GM23338 (cell line): ENCODE measurements around the gene DLG3. TPM values are rescaled to one million over a fixed set of nuclear protein-coding genes. Genes with fewer than 3 reads are reported as not detected.

ENCODE experiments used
- ATAC-seq: fragments of 200-7000 bp; cut with Tn5 transposase; 3 replicates; pipeline ENCODE4 v1.9.1; 2020
- DNase-seq: peaks from one replicate; pipeline ENCODE4 v3.0.0-alpha.2; 2015; ENCODE audit warnings: low spot score
- H2AFZ ChIP-seq: fragments of 200-600 bp; sonication (generic); 2 replicates; pipeline ENCODE4 v1.8.0; 2016; ENCODE audit warnings: antibody characterized with exemption, mild to moderate bottlenecking, moderate library complexity
- H3F3A ChIP-seq: fragments of 200-600 bp; sonication (generic); replicated peaks from 2 replicates; pipeline ENCODE4 v1.8.0; 2017; ENCODE audit warnings: antibody characterized with exemption, mixed run types, low read depth
- H3K27ac ChIP-seq: fragments of 200-600 bp; sonication (generic); 2 replicates; pipeline ENCODE4 v1.6.1; 2016; ENCODE audit warnings: low read depth
- H3K27me3 ChIP-seq: fragments of 200-600 bp; sonication (generic); 2 replicates; pipeline ENCODE4 v1.8.0; 2016; ENCODE audit warnings: mild to moderate bottlenecking, mixed run types, moderate library complexity; ENCODE audit not compliant: insufficient read depth
- H3K36me3 ChIP-seq: fragments of 200-600 bp; sonication (generic); 2 replicates; pipeline ENCODE4 v1.8.0; 2016; ENCODE audit warnings: mild to moderate bottlenecking; ENCODE audit not compliant: insufficient read depth
- H3K4me1 ChIP-seq: fragments of 200-600 bp; sonication (generic); 2 replicates; pipeline ENCODE4 v1.8.0; 2016; ENCODE audit warnings: mild to moderate bottlenecking, moderate library complexity; ENCODE audit not compliant: insufficient read depth
- H3K4me2 ChIP-seq: fragments of 200-600 bp; sonication (generic); 2 replicates; pipeline ENCODE4 v1.7.1; 2017; ENCODE audit warnings: mixed run types
- H3K4me3 ChIP-seq: fragments of 200-600 bp; sonication (generic); 2 replicates; pipeline ENCODE4 v1.6.1; 2016; ENCODE audit warnings: mixed run types
- H3K79me2 ChIP-seq: fragments of 200-600 bp; sonication (generic); replicated peaks from 2 replicates; pipeline ENCODE4 v1.8.0; 2017; ENCODE audit warnings: mild to moderate bottlenecking; ENCODE audit not compliant: insufficient read depth
- H3K9me2 ChIP-seq: fragments of 200-600 bp; sonication (generic); 2 replicates; pipeline ENCODE4 v1.8.0; 2017; ENCODE audit not compliant: insufficient read depth
- H4K20me1 ChIP-seq: fragments of 200-600 bp; sonication (generic); replicated peaks from 2 replicates; pipeline ENCODE4 v1.8.0; 2017; ENCODE audit warnings: mild to moderate bottlenecking; ENCODE audit not compliant: insufficient read depth
- H3K27ac Mint-ChIP-seq: 2 replicates; pipeline ENCODE4 v1.8.0; 2020; ENCODE audit warnings: inconsistent platforms, mild to moderate bottlenecking, moderate library complexity, mixed read lengths
- H3K27me3 Mint-ChIP-seq: 3 replicates; pipeline ENCODE4 v1.8.0; 2022; ENCODE audit warnings: low read depth, mild to moderate bottlenecking, moderate library complexity, mixed read lengths, inconsistent platforms; ENCODE audit not compliant: insufficient read depth, poor library complexity
- H3K36me3 Mint-ChIP-seq: 3 replicates; pipeline ENCODE4 v1.8.0; 2021; ENCODE audit warnings: low read depth, mild to moderate bottlenecking, inconsistent platforms, moderate library complexity, mixed read lengths
- H3K4me1 Mint-ChIP-seq: 3 replicates; pipeline ENCODE4 v1.8.0; 2020; ENCODE audit warnings: mild to moderate bottlenecking, inconsistent platforms, mixed read lengths
- H3K4me3 Mint-ChIP-seq: 3 replicates; pipeline ENCODE4 v1.8.0; 2021; ENCODE audit warnings: moderate library complexity, mild to moderate bottlenecking, inconsistent platforms, mixed read lengths
- H3K9me3 Mint-ChIP-seq: 3 replicates; pipeline ENCODE4 v1.8.0; 2020; ENCODE audit warnings: moderate library complexity, mild to moderate bottlenecking, inconsistent platforms, mixed read lengths
- EZH2 ChIP-seq: fragments of 200-600 bp; sonication (generic); IDR thresholded peaks from one replicate; pipeline ENCODE4 v1.8.0; 2017; ENCODE audit warnings: antibody characterized with exemption, mild to moderate bottlenecking, low read depth; ENCODE audit not compliant: unreplicated experiment
- JUNB ChIP-seq: IDR thresholded peaks from one replicate; pipeline ENCODE4 v1.6.1; 2016; ENCODE audit warnings: antibody characterized with exemption; ENCODE audit not compliant: unreplicated experiment
- NANOG ChIP-seq: IDR thresholded peaks from 2 replicates; pipeline ENCODE4 v1.6.1; 2016; ENCODE audit warnings: antibody characterized with exemption, borderline replicate concordance
- POLR2AphosphoS5 ChIP-seq: IDR thresholded peaks from 2 replicates; pipeline ENCODE4 v1.6.1; 2016; ENCODE audit warnings: antibody characterized with exemption, low read depth
- STAT1 ChIP-seq: IDR thresholded peaks from one replicate; pipeline ENCODE4 v1.6.1; 2016; ENCODE audit warnings: antibody characterized with exemption; ENCODE audit not compliant: unreplicated experiment
- ZNF462 ChIP-seq: fragments of 250-450 bp; sonication (Bioruptor Pico); IDR thresholded peaks from 2 replicates; pipeline ENCODE4 v1.5.0; 2020; ENCODE audit warnings: mild to moderate bottlenecking, moderate library complexity
- polyA plus RNA-seq: library from polyadenylated mRNA; unstranded; fragments of >200 nt; fragmentation: Nextera tagmentation; extraction: Ambion mirVana; gene quantifications from 2 replicates; pipeline ENCODE4 v1.2.1, GENCODE V29; 2016
- total RNA-seq: library from RNA; depleted of rRNA; stranded (reverse); fragments of >200 nt; shearing (Covaris generic); gene quantifications from 2 replicates; pipeline ENCODE4 v1.2.3, GENCODE V29; 2014
- TF ChIP-seq, protein P1 (sequence below): IDR thresholded peaks from 2 replicates; pipeline ENCODE4 v1.6.1; 2016; ENCODE audit warnings: antibody characterized with exemption

The DLG3 gene
- total and polyA plus RNA-seq, 2 experiments from 2014 or later, result 13.0 to 61.8 TPM

DNA sequence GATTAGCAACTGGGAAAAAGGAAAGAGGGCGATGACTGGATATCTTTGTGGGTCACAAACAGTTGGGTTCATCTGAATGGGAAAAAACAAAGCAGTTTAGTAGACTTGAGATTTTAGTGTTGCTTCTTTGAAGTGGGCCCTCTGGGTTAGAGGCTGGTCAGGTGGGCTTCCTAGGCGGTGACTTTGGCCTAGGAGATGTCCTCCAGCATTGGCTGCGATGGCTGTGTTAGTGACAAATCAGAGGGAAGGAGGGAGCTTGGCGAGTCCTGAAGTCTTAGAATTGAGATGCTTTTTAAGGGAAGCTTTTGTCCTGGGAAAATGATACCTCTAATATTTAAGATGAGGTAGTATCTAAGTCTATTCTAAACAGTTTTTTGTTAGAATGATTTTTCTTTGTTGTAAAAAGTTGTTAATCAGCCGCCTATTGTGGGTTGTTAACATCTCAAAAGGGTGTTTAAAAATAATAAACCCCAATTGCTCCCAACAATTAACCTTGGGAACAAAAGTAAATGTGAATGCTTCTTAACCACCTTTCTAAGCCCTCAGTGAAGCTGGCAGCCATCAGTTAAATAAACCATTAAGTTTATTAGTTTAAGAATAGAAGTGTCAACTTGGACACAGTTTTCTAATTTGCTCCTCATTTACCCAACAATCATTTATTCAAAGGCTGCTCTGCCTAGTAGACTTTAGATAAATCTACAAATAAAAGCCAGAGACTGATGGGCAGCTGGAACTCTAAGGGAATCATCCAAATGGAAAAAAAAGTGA is 31.7 kb downstream of the DLG3 start:
- Mint-ChIP-seq H3K27ac (0 out of 2 replicates have a peak overlapping the region, but pooled peaks have one; percentile 36), H3K4me3 (peak overlapping the region; percentile 24; the same call in 1 of the 3 replicates), H3K27me3 (peaks cover 9% of the 10 kb centered on the region), H3K9me3 (no peaks in the 10 kb centered on the region), H3K36me3 (peaks cover 25% of the 10 kb centered on the region), H3K4me1 (peaks cover 87% of the 10 kb centered on the region)
- Histone ChIP-seq H3K4me1 (peaks cover 85% of the 10 kb centered on the region), H3K9me2 (no peaks in the 10 kb centered on the region), H3K27ac (peak overlapping the region; percentile 95), H2AFZ (no peak overlapping the region), H3K27me3 (no peaks in the 10 kb centered on the region), H4K20me1 (peaks cover 6% of the 10 kb centered on the region), H3K4me3 (peak overlapping the region; percentile 41), H3K36me3 (no peaks in the 10 kb centered on the region), H3K4me2 (peak overlapping the region; percentile 70), H3F3A (no peaks in the 10 kb centered on the region; the same call in 1 of the 2 replicates), H3K79me2 (peaks cover 64% of the 10 kb centered on the region)
- DNase-seq (peak; percentile 43), ATAC-seq (peak; percentile 23)
- TF ChIP-seq NANOG, result peak; percentile 56; the same call in 1 of the 2 replicates
- TF ChIP-seq JUNB, result no peak

DNA sequence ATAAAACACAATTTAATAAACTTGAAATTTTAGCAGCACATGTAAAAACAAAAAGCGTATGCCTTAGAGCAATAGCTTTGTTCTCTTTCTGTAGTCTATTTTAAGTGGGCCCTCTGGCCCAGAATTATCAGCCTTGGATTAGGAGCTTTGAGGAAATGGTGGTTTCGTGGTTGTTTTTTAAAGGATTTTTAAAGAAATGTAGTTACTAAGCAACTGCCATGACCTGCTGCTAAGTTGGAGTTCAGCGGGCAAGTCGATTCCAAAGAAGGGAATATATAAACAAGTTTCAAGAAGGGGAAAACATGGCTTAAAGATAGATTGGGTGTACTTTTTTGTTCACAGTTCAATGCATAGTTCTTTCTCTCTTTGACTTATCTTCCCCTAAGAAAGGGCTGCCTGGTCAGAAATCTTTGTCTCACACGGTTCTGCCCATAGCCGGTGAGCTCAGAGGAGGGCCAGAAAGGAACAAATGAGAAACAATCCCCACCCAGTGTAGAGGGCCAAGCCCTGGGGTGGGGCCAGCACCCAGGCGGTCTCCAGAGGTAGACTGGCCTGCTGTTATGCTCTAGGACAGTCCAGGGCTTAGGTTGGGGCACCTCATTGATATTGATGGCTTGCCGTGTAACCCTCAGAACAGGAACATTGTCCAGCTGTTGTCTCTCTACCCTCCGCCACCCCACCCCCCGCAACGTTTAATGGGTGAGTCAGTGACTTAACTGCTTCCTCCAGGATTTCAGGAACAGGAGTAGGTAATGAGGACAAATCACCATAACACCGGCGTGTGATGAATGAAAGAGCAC is 32.5 kb downstream of the DLG3 start:
- H3K4me3 Mint-ChIP-seq, result peak overlapping the region; percentile 59
- Histone ChIP-seq H3K4me3 (peak overlapping the region; percentile 41), H3K27me3 (no peaks in the 10 kb centered on the region), H3K79me2 (peaks cover 65% of the 10 kb centered on the region), H2AFZ (no peak overlapping the region), H3F3A (no peaks in the 10 kb centered on the region; the same call in 1 of the 2 replicates), H3K4me2 (peak overlapping the region; percentile 70), H4K20me1 (peaks cover 6% of the 10 kb centered on the region), H3K27ac (peak overlapping the region; percentile 95), H3K36me3 (0 out of 2 replicates have a peak, but pooled peaks cover 4% of the 10 kb centered on the region), H3K9me2 (no peaks in the 10 kb centered on the region), H3K4me1 (peaks cover 80% of the 10 kb centered on the region)
- H3K9me3 Mint-ChIP-seq, result no peaks in the 10 kb centered on the region
- DNase-seq (peak; percentile 59), ATAC-seq (peak; percentile 51)
- peaks cover 87% of the 10 kb centered on the region for H3K4me1 Mint-ChIP-seq
- peak overlapping the region; percentile 96 for H3K27ac Mint-ChIP-seq
- peaks cover 27% of the 10 kb centered on the region for H3K36me3 Mint-ChIP-seq
- H3K27me3 Mint-ChIP-seq, result peaks cover 9% of the 10 kb centered on the region
- no peak for TF ChIP-seq POLR2AphosphoS5
- no peak for TF ChIP-seq STAT1
- TF ChIP-seq, protein P1, sequence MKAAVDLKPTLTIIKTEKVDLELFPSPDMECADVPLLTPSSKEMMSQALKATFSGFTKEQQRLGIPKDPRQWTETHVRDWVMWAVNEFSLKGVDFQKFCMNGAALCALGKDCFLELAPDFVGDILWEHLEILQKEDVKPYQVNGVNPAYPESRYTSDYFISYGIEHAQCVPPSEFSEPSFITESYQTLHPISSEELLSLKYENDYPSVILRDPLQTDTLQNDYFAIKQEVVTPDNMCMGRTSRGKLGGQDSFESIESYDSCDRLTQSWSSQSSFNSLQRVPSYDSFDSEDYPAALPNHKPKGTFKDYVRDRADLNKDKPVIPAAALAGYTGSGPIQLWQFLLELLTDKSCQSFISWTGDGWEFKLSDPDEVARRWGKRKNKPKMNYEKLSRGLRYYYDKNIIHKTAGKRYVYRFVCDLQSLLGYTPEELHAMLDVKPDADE, result no peak
- TF ChIP-seq NANOG, result 0 out of 2 replicates have a peak, but pooled peaks have one; percentile 13
- TF ChIP-seq EZH2, result no peak

DNA sequence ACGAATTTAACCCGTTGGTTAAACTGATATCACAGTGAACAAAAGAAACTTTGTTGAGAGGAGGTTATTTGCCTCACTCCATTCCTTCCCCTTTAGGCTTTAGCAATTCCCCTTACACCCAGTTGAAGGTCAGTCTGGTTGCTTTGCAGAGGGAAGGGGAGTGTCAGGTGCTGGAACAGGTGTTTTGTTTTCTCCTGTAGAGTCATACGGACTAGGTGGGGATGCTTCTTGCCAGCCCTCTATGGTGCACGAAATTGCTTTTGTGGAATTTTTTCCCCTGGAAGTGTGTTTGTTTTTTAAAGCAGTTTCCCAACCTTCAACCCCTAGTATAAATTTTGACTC is 33.1 kb downstream of the DLG3 start:
- Mint-ChIP-seq H3K4me3 (peak overlapping the region; percentile 59), H3K27ac (peak overlapping the region; percentile 56; the same call in 1 of the 2 replicates), H3K9me3 (no peaks in the 10 kb centered on the region), H3K4me1 (peaks cover 82% of the 10 kb centered on the region), H3K27me3 (peaks cover 7% of the 10 kb centered on the region), H3K36me3 (peaks cover 28% of the 10 kb centered on the region)
- peak; percentile 28 for ATAC-seq
- H3K27me3 ChIP-seq, result no peaks in the 10 kb centered on the region
- peaks cover 6% of the 10 kb centered on the region for H4K20me1 ChIP-seq
- peak overlapping the region; percentile 95; the same call in 1 of the 2 replicates for H3K27ac ChIP-seq
- H3K4me1 ChIP-seq, result peaks cover 75% of the 10 kb centered on the region
- H2AFZ ChIP-seq, result no peak overlapping the region
- H3K79me2 ChIP-seq, result peaks cover 67% of the 10 kb centered on the region
- no peaks in the 10 kb centered on the region for H3K9me2 ChIP-seq
- H3F3A ChIP-seq, result no peaks in the 10 kb centered on the region; the same call in 1 of the 2 replicates
- H3K36me3 ChIP-seq, result 0 out of 2 replicates have a peak, but pooled peaks cover 4% of the 10 kb centered on the region
- peak overlapping the region; percentile 41 for H3K4me3 ChIP-seq
- no peak for DNase-seq
- peak overlapping the region; percentile 70 for H3K4me2 ChIP-seq
- TF ChIP-seq POLR2AphosphoS5 (no peak), ZNF462 (no peak)
